ENCODE measurements around the gene HIBCH. TPM values are rescaled to one million over a fixed set of nuclear protein-coding genes. Genes with fewer than 3 reads are reported as not detected.

HIBCH gene
- total and polyA plus RNA-seq, 2 experiments from 2014 or later, result 25.7 to 42.3 TPM

- H3K79me2 ChIP-seq (replicated peaks; ENCODE audit: insufficient read depth), result no peaks in the 10 kb centered on the region
- H3K4me1 ChIP-seq (ENCODE audit: insufficient read depth), result no peaks in the 10 kb centered on the region
- Mint-ChIP-seq H3K4me1 (peaks cover 12% of the 10 kb centered on the region), H3K27ac (no peak overlapping the region), H3K4me3 (no peak overlapping the region), H3K27me3 (ENCODE audit: insufficient read depth, low read depth, poor library complexity) (peaks cover 3% of the 10 kb centered on the region), H3K9me3 (no peaks in the 10 kb centered on the region), H3K36me3 (ENCODE audit: low read depth) (no peaks in the 10 kb centered on the region)
- H3F3A ChIP-seq (replicated peaks; ENCODE audit: low read depth), result no peaks in the 10 kb centered on the region
- H3K9me2 ChIP-seq (ENCODE audit: insufficient read depth), result no peaks in the 10 kb centered on the region
- DNase-seq (ENCODE audit: low spot score) (no peak), ATAC-seq (no peak)
- H3K27me3 ChIP-seq (ENCODE audit: insufficient read depth), result no peaks in the 10 kb centered on the region
- H2AFZ ChIP-seq, result no peak overlapping the region
- no peak overlapping the region for H3K27ac ChIP-seq (ENCODE audit: low read depth)
- no peaks in the 10 kb centered on the region for H3K36me3 ChIP-seq (ENCODE audit: insufficient read depth)
- no peak overlapping the region for H3K4me3 ChIP-seq
- no peaks in the 10 kb centered on the region for H4K20me1 ChIP-seq (replicated peaks; ENCODE audit: insufficient read depth)
- no peak overlapping the region for H3K4me2 ChIP-seq
- no peak for TF ChIP-seq EZH2phosphoT487 (IDR thresholded peaks at IDR 0.05; ENCODE audit: unreplicated experiment)
- TF ChIP-seq, protein P1, sequence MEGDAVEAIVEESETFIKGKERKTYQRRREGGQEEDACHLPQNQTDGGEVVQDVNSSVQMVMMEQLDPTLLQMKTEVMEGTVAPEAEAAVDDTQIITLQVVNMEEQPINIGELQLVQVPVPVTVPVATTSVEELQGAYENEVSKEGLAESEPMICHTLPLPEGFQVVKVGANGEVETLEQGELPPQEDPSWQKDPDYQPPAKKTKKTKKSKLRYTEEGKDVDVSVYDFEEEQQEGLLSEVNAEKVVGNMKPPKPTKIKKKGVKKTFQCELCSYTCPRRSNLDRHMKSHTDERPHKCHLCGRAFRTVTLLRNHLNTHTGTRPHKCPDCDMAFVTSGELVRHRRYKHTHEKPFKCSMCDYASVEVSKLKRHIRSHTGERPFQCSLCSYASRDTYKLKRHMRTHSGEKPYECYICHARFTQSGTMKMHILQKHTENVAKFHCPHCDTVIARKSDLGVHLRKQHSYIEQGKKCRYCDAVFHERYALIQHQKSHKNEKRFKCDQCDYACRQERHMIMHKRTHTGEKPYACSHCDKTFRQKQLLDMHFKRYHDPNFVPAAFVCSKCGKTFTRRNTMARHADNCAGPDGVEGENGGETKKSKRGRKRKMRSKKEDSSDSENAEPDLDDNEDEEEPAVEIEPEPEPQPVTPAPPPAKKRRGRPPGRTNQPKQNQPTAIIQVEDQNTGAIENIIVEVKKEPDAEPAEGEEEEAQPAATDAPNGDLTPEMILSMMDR (conservative IDR thresholded peaks at IDR 0.05; ENCODE audit: low read depth in 2 of 2), result no peak
- TF ChIP-seq EZH2 (IDR thresholded peaks at IDR 0.05; ENCODE audit: low read depth, unreplicated experiment), result no peak
- no peak for TF ChIP-seq ZNF331 (CRISPR knock-in tag; IDR thresholded peaks at IDR 0.05; ENCODE audit: low read depth)
- TF ChIP-seq CREB1 (CRISPR knock-in tag; IDR thresholded peaks at IDR 0.05; ENCODE audit: low read depth), result no peak
- no peak for TF ChIP-seq STAT1 (IDR thresholded peaks at IDR 0.05; ENCODE audit: unreplicated experiment)
- TF ChIP-seq, protein P2, sequence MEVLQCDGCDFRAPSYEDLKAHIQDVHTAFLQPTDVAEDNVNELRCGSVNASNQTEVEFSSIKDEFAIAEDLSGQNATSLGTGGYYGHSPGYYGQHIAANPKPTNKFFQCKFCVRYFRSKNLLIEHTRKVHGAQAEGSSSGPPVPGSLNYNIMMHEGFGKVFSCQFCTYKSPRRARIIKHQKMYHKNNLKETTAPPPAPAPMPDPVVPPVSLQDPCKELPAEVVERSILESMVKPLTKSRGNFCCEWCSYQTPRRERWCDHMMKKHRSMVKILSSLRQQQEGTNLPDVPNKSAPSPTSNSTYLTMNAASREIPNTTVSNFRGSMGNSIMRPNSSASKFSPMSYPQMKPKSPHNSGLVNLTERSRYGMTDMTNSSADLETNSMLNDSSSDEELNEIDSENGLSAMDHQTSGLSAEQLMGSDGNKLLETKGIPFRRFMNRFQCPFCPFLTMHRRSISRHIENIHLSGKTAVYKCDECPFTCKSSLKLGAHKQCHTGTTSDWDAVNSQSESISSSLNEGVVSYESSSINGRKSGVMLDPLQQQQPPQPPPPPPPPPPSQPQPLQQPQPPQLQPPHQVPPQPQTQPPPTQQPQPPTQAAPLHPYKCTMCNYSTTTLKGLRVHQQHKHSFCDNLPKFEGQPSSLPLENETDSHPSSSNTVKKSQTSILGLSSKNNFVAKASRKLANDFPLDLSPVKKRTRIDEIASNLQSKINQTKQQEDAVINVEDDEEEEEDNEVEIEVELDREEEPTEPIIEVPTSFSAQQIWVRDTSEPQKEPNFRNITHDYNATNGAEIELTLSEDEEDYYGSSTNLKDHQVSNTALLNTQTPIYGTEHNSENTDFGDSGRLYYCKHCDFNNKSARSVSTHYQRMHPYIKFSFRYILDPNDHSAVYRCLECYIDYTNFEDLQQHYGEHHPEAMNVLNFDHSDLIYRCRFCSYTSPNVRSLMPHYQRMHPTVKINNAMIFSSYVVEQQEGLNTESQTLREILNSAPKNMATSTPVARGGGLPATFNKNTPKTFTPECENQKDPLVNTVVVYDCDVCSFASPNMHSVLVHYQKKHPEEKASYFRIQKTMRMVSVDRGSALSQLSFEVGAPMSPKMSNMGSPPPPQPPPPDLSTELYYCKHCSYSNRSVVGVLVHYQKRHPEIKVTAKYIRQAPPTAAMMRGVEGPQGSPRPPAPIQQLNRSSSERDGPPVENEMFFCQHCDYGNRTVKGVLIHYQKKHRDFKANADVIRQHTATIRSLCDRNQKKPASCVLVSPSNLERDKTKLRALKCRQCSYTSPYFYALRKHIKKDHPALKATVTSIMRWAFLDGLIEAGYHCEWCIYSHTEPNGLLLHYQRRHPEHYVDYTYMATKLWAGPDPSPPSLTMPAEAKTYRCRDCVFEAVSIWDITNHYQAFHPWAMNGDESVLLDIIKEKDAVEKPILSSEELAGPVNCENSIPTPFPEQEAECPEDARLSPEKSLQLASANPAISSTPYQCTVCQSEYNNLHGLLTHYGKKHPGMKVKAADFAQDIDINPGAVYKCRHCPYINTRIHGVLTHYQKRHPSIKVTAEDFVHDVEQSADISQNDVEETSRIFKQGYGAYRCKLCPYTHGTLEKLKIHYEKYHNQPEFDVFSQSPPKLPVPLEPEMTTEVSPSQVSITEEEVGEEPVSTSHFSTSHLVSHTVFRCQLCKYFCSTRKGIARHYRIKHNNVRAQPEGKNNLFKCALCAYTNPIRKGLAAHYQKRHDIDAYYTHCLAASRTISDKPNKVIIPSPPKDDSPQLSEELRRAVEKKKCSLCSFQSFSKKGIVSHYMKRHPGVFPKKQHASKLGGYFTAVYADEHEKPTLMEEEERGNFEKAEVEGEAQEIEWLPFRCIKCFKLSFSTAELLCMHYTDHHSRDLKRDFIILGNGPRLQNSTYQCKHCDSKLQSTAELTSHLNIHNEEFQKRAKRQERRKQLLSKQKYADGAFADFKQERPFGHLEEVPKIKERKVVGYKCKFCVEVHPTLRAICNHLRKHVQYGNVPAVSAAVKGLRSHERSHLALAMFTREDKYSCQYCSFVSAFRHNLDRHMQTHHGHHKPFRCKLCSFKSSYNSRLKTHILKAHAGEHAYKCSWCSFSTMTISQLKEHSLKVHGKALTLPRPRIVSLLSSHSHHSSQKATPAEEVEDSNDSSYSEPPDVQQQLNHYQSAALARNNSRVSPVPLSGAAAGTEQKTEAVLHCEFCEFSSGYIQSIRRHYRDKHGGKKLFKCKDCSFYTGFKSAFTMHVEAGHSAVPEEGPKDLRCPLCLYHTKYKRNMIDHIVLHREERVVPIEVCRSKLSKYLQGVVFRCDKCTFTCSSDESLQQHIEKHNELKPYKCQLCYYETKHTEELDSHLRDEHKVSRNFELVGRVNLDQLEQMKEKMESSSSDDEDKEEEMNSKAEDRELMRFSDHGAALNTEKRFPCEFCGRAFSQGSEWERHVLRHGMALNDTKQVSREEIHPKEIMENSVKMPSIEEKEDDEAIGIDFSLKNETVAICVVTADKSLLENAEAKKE (CRISPR knock-in tag; IDR thresholded peaks at IDR 0.05), result no peak
- no peak for TF ChIP-seq POLR2AphosphoS5 (IDR thresholded peaks at IDR 0.05; ENCODE audit: low read depth)
- TF ChIP-seq NANOG (IDR thresholded peaks at IDR 0.05; ENCODE audit: borderline replicate concordance), result no peak
- TF ChIP-seq JUNB (IDR thresholded peaks at IDR 0.05; ENCODE audit: unreplicated experiment), result no peak
Observed at GRCh38 chr2:190156530-190157212, 163.0 kb downstream of the HIBCH start.

Other genes starting within 250 kb of the HIBCH start
- gene INPP1, start 23.8 kb upstream of the HIBCH start, total RNA-seq (2014; rRNA removed; shearing (Covaris generic)), result 0.31 and 6.5 TPM in 2 replicates
- 1.9 and 2.6 TPM in 2 replicates for gene INPP1, start 23.8 kb upstream of the HIBCH start, polyA plus RNA-seq (2016; fragmentation: Nextera tagmentation; extraction: Ambion mirVana)
- 9.6 and 15.8 TPM in 2 replicates for gene MFSD6, start 88.5 kb upstream of the HIBCH start, total RNA-seq (2014; rRNA removed; shearing (Covaris generic))
- 2.3 and 3.1 TPM in 2 replicates for gene MFSD6, start 88.5 kb upstream of the HIBCH start, polyA plus RNA-seq (2016; fragmentation: Nextera tagmentation; extraction: Ambion mirVana)
- 4.0 and 7.0 TPM in 2 replicates for gene NEMP2, start 214.9 kb upstream of the HIBCH start, total RNA-seq (2014; rRNA removed; shearing (Covaris generic))
- gene NEMP2, start 214.9 kb upstream of the HIBCH start, polyA plus RNA-seq (2016; fragmentation: Nextera tagmentation; extraction: Ambion mirVana), result 0.99 and 1.2 TPM in 2 replicates